ENCODE measurements around the gene EPOP.

The EPOP gene

DNA sequence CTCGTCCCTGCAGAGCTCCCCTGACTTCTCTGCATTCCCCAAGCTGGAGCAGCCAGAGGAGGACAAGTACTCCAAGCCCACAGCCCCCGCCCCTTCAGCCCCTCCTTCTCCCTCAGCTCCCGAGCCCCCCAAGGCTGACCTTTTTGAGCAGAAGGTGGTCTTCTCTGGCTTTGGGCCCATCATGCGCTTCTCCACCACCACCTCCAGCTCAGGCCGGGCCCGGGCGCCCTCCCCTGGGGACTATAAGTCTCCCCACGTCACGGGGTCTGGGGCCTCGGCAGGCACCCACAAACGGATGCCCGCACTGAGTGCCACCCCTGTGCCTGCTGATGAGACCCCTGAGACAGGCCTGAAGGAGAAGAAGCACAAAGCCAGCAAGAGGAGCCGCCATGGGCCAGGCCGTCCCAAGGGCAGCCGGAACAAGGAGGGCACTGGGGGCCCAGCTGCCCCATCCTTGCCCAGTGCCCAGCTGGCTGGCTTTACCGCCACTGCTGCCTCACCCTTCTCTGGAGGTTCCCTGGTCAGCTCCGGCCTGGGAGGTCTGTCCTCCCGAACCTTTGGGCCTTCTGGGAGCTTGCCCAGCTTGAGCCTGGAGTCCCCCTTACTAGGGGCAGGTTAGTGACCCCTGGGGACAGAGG, 41.7 kb upstream of the EPOP start:
- no peak for DNase-seq (ENCODE audit: low spot score)

DNA sequence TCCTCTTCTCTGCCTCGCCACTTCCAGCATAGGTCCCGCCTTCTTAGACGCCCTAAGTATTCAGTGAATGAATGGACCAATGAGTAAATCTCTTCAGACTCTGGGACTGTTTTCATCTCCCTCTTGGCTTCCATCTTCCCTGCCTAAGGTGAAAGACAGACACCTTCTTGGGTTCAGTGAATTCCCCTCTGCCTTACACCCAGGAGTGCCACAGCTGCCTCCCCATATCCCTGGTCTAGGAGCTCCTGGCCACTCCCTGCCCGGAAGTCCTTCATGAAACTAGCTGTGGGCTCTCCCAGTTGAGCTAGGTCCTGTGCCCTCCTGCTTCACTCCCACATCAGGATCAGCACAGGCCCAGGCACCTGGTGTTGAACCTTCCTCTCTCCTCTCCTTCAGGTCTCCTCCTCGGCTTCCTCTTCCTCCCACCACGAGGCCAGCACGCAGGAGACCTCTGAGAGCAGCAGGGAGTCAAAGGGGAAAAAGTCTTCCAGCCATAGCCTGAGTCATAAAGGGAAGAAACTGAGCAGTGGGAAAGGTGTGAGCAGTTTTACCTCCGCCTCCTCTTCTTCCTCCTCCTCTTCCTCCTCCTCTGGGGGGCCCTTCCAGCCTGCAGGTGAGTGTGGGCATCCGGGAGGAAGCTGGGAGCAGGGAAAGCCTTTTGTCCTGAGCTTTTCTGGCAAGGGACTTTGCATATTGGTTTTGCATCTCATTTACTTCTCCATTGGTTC, 40.6 kb upstream of the EPOP start:
- TF ChIP-seq, protein P1, sequence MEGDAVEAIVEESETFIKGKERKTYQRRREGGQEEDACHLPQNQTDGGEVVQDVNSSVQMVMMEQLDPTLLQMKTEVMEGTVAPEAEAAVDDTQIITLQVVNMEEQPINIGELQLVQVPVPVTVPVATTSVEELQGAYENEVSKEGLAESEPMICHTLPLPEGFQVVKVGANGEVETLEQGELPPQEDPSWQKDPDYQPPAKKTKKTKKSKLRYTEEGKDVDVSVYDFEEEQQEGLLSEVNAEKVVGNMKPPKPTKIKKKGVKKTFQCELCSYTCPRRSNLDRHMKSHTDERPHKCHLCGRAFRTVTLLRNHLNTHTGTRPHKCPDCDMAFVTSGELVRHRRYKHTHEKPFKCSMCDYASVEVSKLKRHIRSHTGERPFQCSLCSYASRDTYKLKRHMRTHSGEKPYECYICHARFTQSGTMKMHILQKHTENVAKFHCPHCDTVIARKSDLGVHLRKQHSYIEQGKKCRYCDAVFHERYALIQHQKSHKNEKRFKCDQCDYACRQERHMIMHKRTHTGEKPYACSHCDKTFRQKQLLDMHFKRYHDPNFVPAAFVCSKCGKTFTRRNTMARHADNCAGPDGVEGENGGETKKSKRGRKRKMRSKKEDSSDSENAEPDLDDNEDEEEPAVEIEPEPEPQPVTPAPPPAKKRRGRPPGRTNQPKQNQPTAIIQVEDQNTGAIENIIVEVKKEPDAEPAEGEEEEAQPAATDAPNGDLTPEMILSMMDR (IDR thresholded peaks at IDR 0.05; ENCODE audit: extremely low read depth, missing control alignments), result no peak
- no peak for DNase-seq (ENCODE audit: low spot score)

More for the DNA sequence above, 41.7 kb upstream of the EPOP start:
- TF ChIP-seq, protein P1 (IDR thresholded peaks at IDR 0.05; ENCODE audit: extremely low read depth, missing control alignments), result no peak

DNA sequence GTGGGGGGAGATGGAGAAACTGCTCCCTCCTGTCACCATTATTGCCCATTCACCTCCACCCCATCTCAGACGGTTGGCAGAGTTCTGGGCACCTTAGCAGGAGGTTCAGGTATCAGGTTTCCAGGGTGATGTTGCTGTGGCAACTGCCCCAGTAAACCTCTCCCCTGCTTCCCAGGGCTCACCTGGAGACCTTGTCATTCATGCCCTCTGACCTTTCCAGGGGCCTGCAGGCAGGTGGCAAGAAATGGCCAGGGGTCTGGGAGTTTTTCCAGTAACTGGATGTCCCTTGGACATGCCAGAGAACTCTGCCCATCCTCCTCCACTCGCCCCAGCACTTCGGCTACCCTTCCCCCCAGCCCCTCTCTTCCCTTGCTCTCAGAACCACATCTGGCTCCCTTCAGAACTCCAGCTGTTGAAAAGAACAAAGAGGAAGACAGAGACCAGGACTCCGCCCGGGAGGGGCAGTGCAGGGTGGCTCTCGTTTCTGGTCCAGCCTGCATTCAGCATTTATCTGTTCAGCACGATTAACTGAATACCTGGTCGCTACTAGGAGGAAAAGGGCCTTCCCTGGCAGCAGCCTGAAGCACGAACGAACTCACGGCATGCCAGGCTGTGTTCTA, 38.8 kb upstream of the EPOP start:
- TF ChIP-seq, protein P1 (IDR thresholded peaks at IDR 0.05; ENCODE audit: extremely low read depth, missing control alignments), result no peak
- DNase-seq (ENCODE audit: low spot score), result no peak

DNA sequence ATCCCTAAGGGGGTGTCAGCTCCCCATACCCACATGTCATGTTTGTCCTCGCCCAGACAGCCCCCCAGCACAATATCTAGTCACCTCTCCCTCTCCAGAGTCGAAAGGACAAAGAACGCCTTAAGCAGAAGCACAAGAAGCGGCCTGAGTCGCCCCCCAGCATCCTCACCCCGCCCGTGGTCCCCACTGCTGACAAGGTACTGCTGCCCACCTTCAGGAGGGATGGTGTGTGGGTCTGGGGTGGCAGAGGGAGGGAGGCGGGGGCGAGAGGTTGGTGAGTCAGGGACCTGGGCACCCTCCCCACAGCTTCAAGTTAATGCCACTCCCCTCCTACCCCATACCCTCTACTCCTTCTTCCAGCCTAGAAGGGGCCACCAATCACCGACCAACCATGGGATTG, 37.8 kb upstream of the EPOP start:
- TF ChIP-seq, protein P1 (IDR thresholded peaks at IDR 0.05; ENCODE audit: extremely low read depth, missing control alignments), result no peak
- DNase-seq (ENCODE audit: low spot score), result no peak

DNA sequence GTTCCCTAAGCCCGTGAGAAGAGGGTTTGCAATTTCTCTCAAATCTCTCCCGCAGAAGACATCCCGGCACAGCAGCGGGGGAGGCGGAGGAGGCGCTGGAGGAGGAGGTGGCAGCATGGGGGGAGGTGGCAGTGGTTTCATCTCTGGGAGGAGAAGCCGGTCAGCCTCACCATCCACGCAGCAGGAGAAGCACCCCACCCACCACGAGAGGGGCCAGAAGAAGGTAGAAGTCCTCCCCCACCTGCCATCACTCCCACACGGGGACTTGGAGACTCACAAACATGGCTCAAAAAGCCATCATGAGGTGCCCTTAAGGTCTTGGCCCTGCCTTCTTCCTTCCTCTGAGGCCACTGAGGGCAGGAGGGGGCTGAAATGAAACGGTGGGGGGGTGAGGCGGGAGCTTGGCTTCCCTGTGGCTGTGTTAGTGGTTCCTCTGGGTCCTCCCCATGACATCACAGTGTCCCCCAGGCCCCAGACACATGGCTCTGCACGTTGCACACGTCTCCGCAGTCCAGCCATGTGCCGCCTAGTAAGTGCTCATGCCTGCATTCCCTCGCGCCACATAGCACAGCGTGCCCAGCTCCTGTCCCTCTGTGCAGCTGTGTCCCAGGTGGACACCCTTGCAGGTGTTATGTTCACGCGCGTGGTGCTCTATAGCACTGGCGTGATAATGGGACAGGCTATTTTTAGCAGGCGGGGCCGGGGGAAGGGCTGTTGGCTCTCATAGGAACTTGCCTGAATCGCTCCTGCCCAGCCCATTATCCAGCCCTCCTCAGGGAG, 37.2 kb upstream of the EPOP start:
- TF ChIP-seq, protein P1 (IDR thresholded peaks at IDR 0.05; ENCODE audit: extremely low read depth, missing control alignments), result no peak
- DNase-seq (ENCODE audit: low spot score), result no peak

DNA sequence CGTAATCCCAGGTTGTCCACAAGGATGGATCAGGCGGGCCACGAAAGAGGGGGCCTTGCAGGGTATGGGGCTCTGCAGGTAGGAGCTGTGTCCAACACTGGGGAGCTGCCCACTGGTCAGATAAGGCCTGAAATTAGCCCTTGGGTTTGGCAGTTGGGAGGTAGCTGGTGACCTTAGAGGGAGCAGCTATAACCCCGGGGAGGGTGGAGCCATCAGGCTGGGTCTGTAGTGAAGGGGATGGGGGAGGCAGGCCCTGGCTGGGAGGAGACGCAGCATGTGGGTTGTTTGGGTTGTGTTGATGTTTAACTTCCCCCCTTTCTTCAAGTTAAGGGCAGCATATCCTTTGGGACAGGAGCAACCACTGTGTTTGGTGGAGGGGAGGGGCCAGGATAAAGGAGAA, 36.2 kb upstream of the EPOP start:
- DNase-seq (ENCODE audit: low spot score), result no peak
- TF ChIP-seq, protein P1 (IDR thresholded peaks at IDR 0.05; ENCODE audit: extremely low read depth, missing control alignments), result no peak
